Tibial nerve (tissue), 4 donors: ENCODE data around the gene TSPAN6. TPM values are rescaled to one million over a fixed set of nuclear protein-coding genes. Genes with fewer than 3 reads are reported as not detected.

ENCODE experiments used
- DNase-seq, 2 donors: peaks; one replicate each; pipeline ENCODE4 v3.0.0-alpha.2; 2019; ENCODE audit warnings: low spot score in 2 of 2
- H3K27ac ChIP-seq, 4 donors: fragments of 200-600 bp; sonication (generic) in 3 of 4; one replicate each; pipeline ENCODE4 v1.5.1; 2017 to 2019; ENCODE audit warnings: mild to moderate bottlenecking in 1 of 4
- H3K27me3 ChIP-seq, 2 donors: fragments of 200-600 bp; sonication (generic) in 1 of 2; one replicate each; pipeline versions ENCODE4 v1.5.1 to v1.6.0; 2017 to 2019
- H3K36me3 ChIP-seq, 3 donors: fragments of 200-600 bp; sonication (generic); one replicate each; pipeline ENCODE4 v1.5.1; 2018 to 2019
- H3K4me1 ChIP-seq, 4 donors: fragments of 200-600 bp; sonication (generic) in 3 of 4; one replicate each; pipeline ENCODE4 v1.5.1; 2017 to 2019
- H3K4me3 ChIP-seq, 4 donors: fragments of 200-600 bp; sonication (generic) in 3 of 4; one replicate each; pipeline ENCODE4 v1.5.1; 2017 to 2019; ENCODE audit warnings: mild to moderate bottlenecking in 1 of 4, moderate library complexity in 1 of 4
- H3K9me3 ChIP-seq, 4 donors: fragments of 200-600 bp; sonication (generic) in 3 of 4; one replicate each; pipeline ENCODE4 v1.5.1; 2017 to 2019
- EP300 ChIP-seq, 2 donors: sonication (generic); formaldehyde crosslinking; IDR thresholded peaks; one replicate each; pipeline ENCODE4 v1.6.1; 2017; ENCODE audit warnings: antibody characterized with exemption in 2 of 2, mild to moderate bottlenecking in 1 of 2
- POLR2A ChIP-seq, 2 donors: fragments of 450-650 bp; IDR thresholded peaks; one replicate each; pipeline ENCODE4 v1.6.1; 2017; ENCODE audit warnings: antibody characterized with exemption in 2 of 2, mild to moderate bottlenecking in 2 of 2, moderate library complexity in 2 of 2
- WGBS, 2 donors: methylation state at CpG; one replicate each; pipeline ENCODE4 v1.1.5; 2018; 5-methylcytosine and 5-hydroxymethylcytosine counted together
- total RNA-seq, 4 donors: library from RNA; depleted of rRNA; stranded (reverse); fragments of >200 nt; gene quantifications; one replicate each; pipeline ENCODE4 v1.1.0, GENCODE V29; 2016
- TF ChIP-seq, protein P1 (sequence below), 5 experiments: fragments of 200-600 bp in 3 of 5; fragments of 450-650 bp in 2 of 5; sonication (generic) in 3 of 5; IDR thresholded peaks; one replicate each; pipeline ENCODE4 v1.5.1; 2016 to 2019; ENCODE audit warnings: antibody characterized with exemption in 5 of 5, mild to moderate bottlenecking in 3 of 5, moderate library complexity in 2 of 5

The TSPAN6 gene
- total RNA-seq, 4 donors from 2014 or later: 31.5 to 34.1 (median 32.5) TPM

DNA sequence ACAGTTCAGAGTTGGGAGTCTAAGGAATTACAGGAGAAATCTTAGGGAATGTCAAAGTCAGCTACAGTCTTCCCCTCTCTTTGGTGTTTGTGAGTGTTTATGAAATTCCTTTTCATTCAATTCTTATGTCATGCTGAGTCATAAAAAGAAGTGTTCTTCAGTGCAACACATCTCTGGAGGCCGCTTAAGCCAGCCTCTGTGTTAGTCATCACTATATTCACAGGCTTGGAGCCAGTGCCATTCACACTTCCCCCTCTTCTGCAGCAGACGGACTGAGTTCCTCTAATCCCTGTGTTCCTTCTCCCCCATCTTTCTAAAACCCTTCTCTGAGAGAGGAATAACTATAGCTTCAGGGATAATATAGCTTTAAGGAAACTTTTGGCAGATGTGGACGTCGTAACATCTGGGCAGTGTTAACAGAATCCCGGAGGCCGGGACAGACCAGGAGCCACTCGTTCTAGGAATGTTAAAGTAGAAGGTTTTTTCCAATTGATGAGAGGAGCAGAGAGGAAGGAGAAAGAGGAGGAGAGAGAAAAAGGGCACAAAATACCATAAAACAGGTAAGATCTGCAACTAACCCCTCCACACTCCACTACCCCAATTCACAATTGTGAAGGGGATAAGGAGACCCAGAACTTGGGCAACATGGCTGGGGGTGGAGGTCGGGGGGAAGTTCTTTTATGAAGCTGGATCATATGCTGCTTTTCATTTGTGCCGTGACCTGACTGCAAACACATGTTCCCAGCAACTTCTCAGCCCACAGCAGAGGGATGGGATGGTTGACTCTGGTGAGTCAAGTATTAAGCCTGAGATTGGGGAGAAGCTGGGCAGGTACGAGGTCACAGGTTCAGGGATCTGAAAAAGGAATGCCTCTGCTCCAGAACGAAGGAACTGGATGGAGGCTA lies 7.6 kb upstream of the TSPAN6 start, which contains the start of gene SRPX2:
Gene SRPX2 (plus strand): TSS at position 244 of the 905 bp plus-strand sequence. CDS start 2,124 bp downstream, outside the sequence.
- DNase-seq: peak; percentile 39 to 60
- H3K9me3 ChIP-seq: no peaks in the 10 kb centered on the region
- peaks cover 2 to 24% of the 10 kb centered on the region in 2 donors for H3K27me3 ChIP-seq
- 23 to 32% methylated on average over 11 of the region's 11 CpGs for WGBS, 2 donors
- H3K4me3 ChIP-seq: peak within 1 kb of the TSS; percentile 15 to 47 (median 18)
- peak within 1 kb of the TSS in 3 of 4 donors; percentile 40 to 88 (median 86) for H3K27ac ChIP-seq
- TF ChIP-seq, protein P1, sequence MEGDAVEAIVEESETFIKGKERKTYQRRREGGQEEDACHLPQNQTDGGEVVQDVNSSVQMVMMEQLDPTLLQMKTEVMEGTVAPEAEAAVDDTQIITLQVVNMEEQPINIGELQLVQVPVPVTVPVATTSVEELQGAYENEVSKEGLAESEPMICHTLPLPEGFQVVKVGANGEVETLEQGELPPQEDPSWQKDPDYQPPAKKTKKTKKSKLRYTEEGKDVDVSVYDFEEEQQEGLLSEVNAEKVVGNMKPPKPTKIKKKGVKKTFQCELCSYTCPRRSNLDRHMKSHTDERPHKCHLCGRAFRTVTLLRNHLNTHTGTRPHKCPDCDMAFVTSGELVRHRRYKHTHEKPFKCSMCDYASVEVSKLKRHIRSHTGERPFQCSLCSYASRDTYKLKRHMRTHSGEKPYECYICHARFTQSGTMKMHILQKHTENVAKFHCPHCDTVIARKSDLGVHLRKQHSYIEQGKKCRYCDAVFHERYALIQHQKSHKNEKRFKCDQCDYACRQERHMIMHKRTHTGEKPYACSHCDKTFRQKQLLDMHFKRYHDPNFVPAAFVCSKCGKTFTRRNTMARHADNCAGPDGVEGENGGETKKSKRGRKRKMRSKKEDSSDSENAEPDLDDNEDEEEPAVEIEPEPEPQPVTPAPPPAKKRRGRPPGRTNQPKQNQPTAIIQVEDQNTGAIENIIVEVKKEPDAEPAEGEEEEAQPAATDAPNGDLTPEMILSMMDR (IDR thresholded peaks at IDR 0.05): no peak
- TF ChIP-seq EP300 (IDR thresholded peaks at IDR 0.05) (peak in 1 of 2 donors; percentile 83), POLR2A (IDR thresholded peaks at IDR 0.05) (peak; percentile 26 to 33)
- H3K4me1 ChIP-seq: peaks cover 0 to 45% (median 10%) of the 10 kb centered on the region in 4 donors
- no peaks in the 10 kb centered on the region for H3K36me3 ChIP-seq

DNA sequence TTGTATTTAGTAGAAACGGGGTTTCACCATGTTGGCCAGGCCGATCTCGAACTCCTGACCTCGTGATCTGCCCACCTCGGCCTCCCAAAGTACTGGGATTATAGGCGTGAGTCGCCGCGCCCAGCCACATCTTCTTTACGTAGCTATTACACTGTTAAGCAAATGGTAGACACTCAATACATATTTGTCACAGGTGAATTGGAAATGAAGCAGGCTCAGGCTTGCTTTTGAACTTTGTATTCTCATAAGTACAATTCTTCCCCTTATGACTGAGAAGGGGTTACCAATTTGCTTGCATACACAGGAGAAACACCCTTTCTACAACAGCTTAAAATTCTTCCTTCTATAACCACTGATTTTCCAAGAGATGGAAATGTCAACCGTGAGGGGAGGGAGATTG lies 6.6 kb upstream of the TSPAN6 start:
- Histone ChIP-seq H3K4me1 (peaks cover 0 to 35% (median 5%) of the 10 kb centered on the region in 4 donors), H3K27me3 (peaks cover 2 to 27% of the 10 kb centered on the region in 2 donors), H3K27ac (peak overlapping the region in 2 of 4 donors; percentile 71 to 88), H3K9me3 (no peaks in the 10 kb centered on the region), H3K36me3 (no peaks in the 10 kb centered on the region), H3K4me3 (no peak overlapping the region)
- TF ChIP-seq, protein P1 (IDR thresholded peaks at IDR 0.05): no peak
- TF ChIP-seq POLR2A (IDR thresholded peaks at IDR 0.05) (no peak), EP300 (IDR thresholded peaks at IDR 0.05) (no peak)
- WGBS, 2 donors: 80 to 89% methylated on average over 11 of the region's 11 CpGs
- DNase-seq: no peak

DNA sequence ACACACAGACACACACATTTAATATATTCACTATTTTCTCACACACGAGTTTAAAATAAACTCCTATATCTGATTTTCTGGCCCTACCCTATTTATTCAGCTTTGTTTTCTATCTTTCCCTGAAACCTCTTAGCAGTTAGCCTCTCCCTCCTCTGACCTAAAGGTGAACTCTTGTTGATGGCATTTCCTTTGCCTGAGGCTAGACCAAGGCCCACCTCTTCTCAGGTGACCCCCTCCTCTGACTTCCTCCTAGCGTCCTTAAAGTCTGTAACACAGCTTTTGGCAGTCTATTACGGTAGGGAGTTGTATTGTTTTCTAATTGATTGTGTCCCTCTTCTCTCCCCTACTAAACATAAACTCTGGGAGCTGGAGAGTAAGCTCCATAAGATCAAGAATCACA lies 5.7 kb upstream of the TSPAN6 start:
- no peak for DNase-seq
- no peaks in the 10 kb centered on the region for H3K9me3 ChIP-seq
- 43 to 64% methylated on average over 3 of the region's 3 CpGs for WGBS, 2 donors
- TF ChIP-seq EP300 (IDR thresholded peaks at IDR 0.05) (no peak), POLR2A (IDR thresholded peaks at IDR 0.05) (no peak)
- TF ChIP-seq, protein P1 (IDR thresholded peaks at IDR 0.05): no peak
- peaks cover 0 to 34% of the 10 kb centered on the region in 2 donors for H3K27me3 ChIP-seq
- H3K4me3 ChIP-seq: no peak overlapping the region
- H3K4me1 ChIP-seq: peaks cover 0 to 26% (median under 1%) of the 10 kb centered on the region in 4 donors
- H3K27ac ChIP-seq: peak overlapping the region in 2 of 4 donors; percentile 29 to 71
- H3K36me3 ChIP-seq: no peaks in the 10 kb centered on the region

DNA sequence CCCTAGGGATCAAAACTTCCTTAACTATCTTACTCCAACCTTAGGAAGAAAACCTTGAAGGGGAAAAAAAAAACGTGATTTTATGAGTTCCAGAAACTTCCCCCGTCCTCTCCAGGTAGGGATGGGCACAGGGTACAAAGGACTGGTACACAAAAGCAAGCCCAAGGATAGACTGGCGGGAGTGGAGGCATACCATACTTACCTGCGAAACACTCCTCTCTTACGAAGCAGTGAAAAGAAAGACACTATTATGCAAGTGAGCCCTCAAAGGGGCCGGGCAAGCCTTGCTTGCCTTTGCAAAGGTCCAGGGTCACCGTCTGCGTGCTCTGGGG lies 651 bp downstream of the TSPAN6 start:
- TF ChIP-seq EP300 (IDR thresholded peaks at IDR 0.05): no peak
- TF ChIP-seq, protein P1 (IDR thresholded peaks at IDR 0.05): no peak
- no peak for TF ChIP-seq POLR2A (IDR thresholded peaks at IDR 0.05)
- 31 to 45% methylated on average over 8 of the region's 8 CpGs for WGBS, 2 donors
- peaks cover 0 to 12% (median 0%) of the 10 kb centered on the region in 3 donors for H3K36me3 ChIP-seq
- H3K27ac ChIP-seq: peak overlapping the region; percentile 40 to 86 (median 76)
- DNase-seq: no peak
- H3K4me1 ChIP-seq: no peaks in the 10 kb centered on the region
- no peaks in the 10 kb centered on the region for H3K9me3 ChIP-seq
- peaks cover 0 to 36% of the 10 kb centered on the region in 2 donors for H3K27me3 ChIP-seq
- peak overlapping the region; percentile 41 to 58 (median 52) for H3K4me3 ChIP-seq

DNA sequence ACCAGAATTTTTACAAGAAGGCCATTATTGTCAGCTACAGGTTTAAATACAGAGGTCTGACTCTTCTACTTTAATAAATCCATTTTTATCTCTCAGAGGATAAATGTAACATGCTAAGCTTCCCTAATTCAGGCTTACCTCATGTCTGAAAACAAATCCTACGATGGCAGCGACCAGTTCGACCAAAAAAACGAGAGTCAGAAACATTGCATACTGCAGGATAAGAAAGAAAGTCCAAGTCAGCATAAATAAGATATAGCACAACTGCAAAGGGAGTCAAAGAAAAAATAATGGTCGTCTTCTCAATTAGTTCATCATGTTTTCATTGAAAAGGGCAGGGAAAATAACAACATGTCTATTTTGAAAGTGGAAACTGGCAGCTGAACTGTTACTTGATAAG lies 1.6 kb downstream of the TSPAN6 start:
- 48 to 53% methylated on average over 5 of the region's 5 CpGs for WGBS, 2 donors
- peaks cover 0 to 37% of the 10 kb centered on the region in 2 donors for H3K27me3 ChIP-seq
- DNase-seq: no peak
- peaks cover 0 to 12% (median 0%) of the 10 kb centered on the region in 3 donors for H3K36me3 ChIP-seq
- no peaks in the 10 kb centered on the region for H3K9me3 ChIP-seq
- TF ChIP-seq, protein P1 (IDR thresholded peaks at IDR 0.05): no peak
- TF ChIP-seq POLR2A (IDR thresholded peaks at IDR 0.05) (no peak), EP300 (IDR thresholded peaks at IDR 0.05) (no peak)
- no peaks in the 10 kb centered on the region for H3K4me1 ChIP-seq
- peak overlapping the region in 1 of 4 donors; percentile 86 for H3K27ac ChIP-seq
- peak overlapping the region in 1 of 4 donors; percentile 58 for H3K4me3 ChIP-seq
